Duodenal mucosa (tissue), 2 donors: ENCODE results near the gene PIEZO2.

Experiments
- H3K27ac ChIP-seq: one replicate; pipeline ENCODE4 v1.7.0; 2013; ENCODE audit warnings: low read depth, low read length
- H3K27me3 ChIP-seq, 2 donors: one replicate each; pipeline ENCODE4 v1.7.0; 2013; ENCODE audit warnings: low read length in 2 of 2, control low read depth in 1 of 2; ENCODE audit not compliant: insufficient read depth in 2 of 2, control insufficient read depth in 1 of 2
- H3K36me3 ChIP-seq, 2 donors: one replicate each; pipeline ENCODE4 v1.7.0; 2013; ENCODE audit warnings: low read length in 2 of 2, control low read depth in 1 of 2; ENCODE audit not compliant: insufficient read depth in 2 of 2, control insufficient read depth in 1 of 2
- H3K4me1 ChIP-seq, 2 donors: one replicate each; pipeline ENCODE4 v1.7.0; 2013; ENCODE audit warnings: low read length in 2 of 2, control low read depth in 1 of 2; ENCODE audit not compliant: insufficient read depth in 2 of 2, control insufficient read depth in 1 of 2
- H3K4me3 ChIP-seq, 2 donors: one replicate each; pipeline ENCODE4 v1.7.0; 2013; ENCODE audit warnings: low read length in 2 of 2, low read depth in 1 of 2
- H3K9ac ChIP-seq, 2 donors: one replicate each; pipeline ENCODE4 v1.7.0; 2013; ENCODE audit warnings: low read length in 2 of 2, low read depth in 1 of 2
- H3K9me3 ChIP-seq, 2 donors: one replicate each; pipeline ENCODE4 v1.7.0; 2013; ENCODE audit warnings: low read length in 2 of 2, control low read depth in 1 of 2; ENCODE audit not compliant: control insufficient read depth in 1 of 2

The PIEZO2 gene

DNA sequence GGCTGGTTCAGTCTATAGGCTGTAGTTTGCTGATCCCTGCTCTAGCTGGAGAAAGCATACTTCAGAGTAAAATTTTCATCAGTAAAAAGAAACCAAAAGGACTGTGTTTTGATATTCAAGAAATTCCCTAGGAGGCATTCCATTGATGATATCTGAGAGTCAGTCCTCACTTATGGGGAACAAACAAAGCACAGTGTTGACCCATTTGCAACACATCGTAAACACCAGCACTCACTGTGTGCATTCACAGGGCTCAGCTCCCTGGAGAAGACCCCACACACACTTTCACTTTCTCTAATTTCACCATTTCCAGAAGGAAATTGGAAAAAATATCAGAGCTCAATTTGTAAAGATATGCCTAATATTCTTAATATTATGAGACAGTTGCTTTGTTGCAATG lies 147.1 kb downstream of the PIEZO2 start:
- H3K36me3 ChIP-seq: no peaks in the 10 kb centered on the region
- no peak overlapping the region for H3K4me3 ChIP-seq
- no peaks in the 10 kb centered on the region for H3K4me1 ChIP-seq
- H3K27me3 ChIP-seq: no peaks in the 10 kb centered on the region
- no peak overlapping the region for H3K9ac ChIP-seq
- peaks cover 0 to 6% of the 10 kb centered on the region in 2 donors for H3K9me3 ChIP-seq
- no peak overlapping the region for H3K27ac ChIP-seq

- Histone ChIP-seq H3K9ac (no peak overlapping the region), H3K27ac (no peak overlapping the region), H3K4me1 (no peaks in the 10 kb centered on the region), H3K9me3 (peaks cover 0 to 11% of the 10 kb centered on the region in 2 donors), H3K36me3 (no peaks in the 10 kb centered on the region), H3K4me3 (no peak overlapping the region), H3K27me3 (no peaks in the 10 kb centered on the region)
Observed at GRCh38 chr18:11000071-11000470, 149.3 kb downstream of the PIEZO2 start.

GRCh38 chr18:10997885-10998284 lies 151.5 kb downstream of the PIEZO2 start:
- Histone ChIP-seq H3K27ac (no peak overlapping the region), H3K4me1 (no peaks in the 10 kb centered on the region), H3K9ac (no peak overlapping the region), H3K4me3 (no peak overlapping the region), H3K36me3 (no peaks in the 10 kb centered on the region), H3K27me3 (no peaks in the 10 kb centered on the region), H3K9me3 (peaks cover 0 to 14% of the 10 kb centered on the region in 2 donors)

DNA sequence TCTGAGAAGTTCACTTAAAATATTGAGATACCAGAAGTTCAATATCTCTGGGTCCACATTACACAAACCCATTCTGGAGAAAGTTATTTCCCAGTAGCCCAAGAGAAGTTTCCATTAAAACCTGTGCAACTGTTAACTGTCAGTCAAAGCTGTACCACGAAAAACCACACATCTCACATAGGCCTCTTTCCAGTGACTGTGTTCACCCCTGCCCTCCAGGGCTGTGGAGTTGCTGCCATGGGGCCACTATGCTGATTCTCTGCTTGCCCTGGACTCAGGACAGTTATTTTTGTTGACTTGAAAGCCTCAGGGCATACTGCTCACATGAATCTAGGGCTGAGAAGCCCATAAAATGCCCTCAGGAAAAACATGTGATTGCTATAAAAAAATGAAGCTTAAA lies 153.8 kb downstream of the PIEZO2 start:
- H3K9ac ChIP-seq: no peak overlapping the region
- H3K4me3 ChIP-seq: no peak overlapping the region
- H3K4me1 ChIP-seq: no peaks in the 10 kb centered on the region
- H3K27ac ChIP-seq: no peak overlapping the region
- H3K36me3 ChIP-seq: no peaks in the 10 kb centered on the region
- H3K9me3 ChIP-seq: peaks cover 0 to 18% of the 10 kb centered on the region in 2 donors
- H3K27me3 ChIP-seq: no peaks in the 10 kb centered on the region

DNA sequence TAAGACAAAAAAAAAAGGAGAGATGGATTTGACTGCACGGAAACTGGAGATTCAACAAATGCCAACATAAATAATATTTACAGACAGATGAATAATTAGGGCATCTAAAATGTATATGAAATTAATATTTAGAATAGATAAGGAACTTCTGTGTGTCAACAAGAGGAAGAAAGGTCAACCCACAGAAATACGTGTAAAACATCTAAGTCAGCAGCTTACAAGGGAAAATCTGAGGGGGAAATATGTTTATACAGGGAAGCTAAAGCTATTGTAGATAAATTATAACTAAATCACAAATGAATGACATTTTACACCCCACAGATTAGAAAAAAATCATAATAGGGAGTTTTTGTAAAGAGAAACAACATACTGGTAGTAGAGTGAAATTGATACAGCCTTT lies 159.9 kb downstream of the PIEZO2 start:
- Histone ChIP-seq H3K4me1 (no peaks in the 10 kb centered on the region), H3K4me3 (no peak overlapping the region), H3K27ac (no peak overlapping the region), H3K9me3 (peaks cover 8 to 20% of the 10 kb centered on the region in 2 donors), H3K27me3 (no peaks in the 10 kb centered on the region), H3K9ac (no peak overlapping the region), H3K36me3 (no peaks in the 10 kb centered on the region)

DNA sequence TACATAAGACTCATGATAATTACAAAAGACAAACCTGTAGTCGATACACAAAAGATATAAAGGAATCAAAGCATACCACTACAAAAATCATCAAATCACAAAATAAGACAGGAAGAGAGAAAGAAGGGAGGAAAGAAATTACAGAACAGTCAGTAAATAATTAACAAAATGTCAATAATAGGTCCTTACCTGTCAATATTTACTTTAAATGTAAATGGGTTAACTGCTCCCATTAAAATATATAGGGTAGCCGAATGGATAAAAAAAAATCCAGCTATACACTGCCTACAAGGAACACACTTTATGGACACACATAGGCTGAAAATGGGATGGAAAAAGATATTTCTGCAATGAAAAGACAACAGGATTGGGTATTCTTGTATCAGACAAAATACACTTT lies 163.7 kb downstream of the PIEZO2 start:
- no peaks in the 10 kb centered on the region for H3K27me3 ChIP-seq
- H3K9ac ChIP-seq: no peak overlapping the region
- H3K4me3 ChIP-seq: no peak overlapping the region
- H3K9me3 ChIP-seq: peaks cover 15 to 21% of the 10 kb centered on the region in 2 donors
- no peaks in the 10 kb centered on the region for H3K4me1 ChIP-seq
- H3K36me3 ChIP-seq: no peaks in the 10 kb centered on the region
- H3K27ac ChIP-seq: no peak overlapping the region

GRCh38 chr18:10979411-10979810 lies 170.0 kb downstream of the PIEZO2 start:
- H3K27me3 ChIP-seq: no peaks in the 10 kb centered on the region
- no peak overlapping the region for H3K4me3 ChIP-seq
- no peak overlapping the region for H3K9ac ChIP-seq
- peaks cover 7 to 11% of the 10 kb centered on the region in 2 donors for H3K9me3 ChIP-seq
- no peaks in the 10 kb centered on the region for H3K4me1 ChIP-seq
- H3K27ac ChIP-seq: no peak overlapping the region
- no peaks in the 10 kb centered on the region for H3K36me3 ChIP-seq

- H3K4me3 ChIP-seq: no peak overlapping the region
- H3K36me3 ChIP-seq: no peaks in the 10 kb centered on the region
- no peaks in the 10 kb centered on the region for H3K27me3 ChIP-seq
- peaks cover 0 to 6% of the 10 kb centered on the region in 2 donors for H3K9me3 ChIP-seq
- no peak overlapping the region for H3K27ac ChIP-seq
- no peaks in the 10 kb centered on the region for H3K4me1 ChIP-seq
- no peak overlapping the region for H3K9ac ChIP-seq
Observed at GRCh38 chr18:10977042-10977441, 172.3 kb downstream of the PIEZO2 start.

GRCh38 chr18:10973567-10974203 lies 175.7 kb downstream of the PIEZO2 start:
- Histone ChIP-seq H3K4me1 (no peaks in the 10 kb centered on the region), H3K27ac (no peak overlapping the region), H3K27me3 (no peaks in the 10 kb centered on the region), H3K9me3 (no peaks in the 10 kb centered on the region), H3K36me3 (no peaks in the 10 kb centered on the region), H3K9ac (no peak overlapping the region), H3K4me3 (no peak overlapping the region)

GRCh38 chr18:10971717-10972116 lies 177.7 kb downstream of the PIEZO2 start:
- no peak overlapping the region for H3K27ac ChIP-seq
- H3K27me3 ChIP-seq: no peaks in the 10 kb centered on the region
- H3K4me3 ChIP-seq: no peak overlapping the region
- H3K9ac ChIP-seq: no peak overlapping the region
- no peaks in the 10 kb centered on the region for H3K36me3 ChIP-seq
- H3K4me1 ChIP-seq: no peaks in the 10 kb centered on the region
- H3K9me3 ChIP-seq: peaks cover 0 to 3% of the 10 kb centered on the region in 2 donors

- Histone ChIP-seq H3K9ac (no peak overlapping the region), H3K36me3 (no peaks in the 10 kb centered on the region), H3K27me3 (no peaks in the 10 kb centered on the region), H3K9me3 (peaks cover 0 to 3% of the 10 kb centered on the region in 2 donors), H3K4me3 (no peak overlapping the region), H3K27ac (no peak overlapping the region), H3K4me1 (no peaks in the 10 kb centered on the region)
Observed at GRCh38 chr18:10965119-10965518, 184.2 kb downstream of the PIEZO2 start.
